ENCODE measurements around the gene CHAT. TPM values are rescaled to one million over a fixed set of nuclear protein-coding genes. Genes with fewer than 3 reads are reported as not detected.

The CHAT gene
- total RNA-seq (2022; extraction: Qiagen RNA extraction; ENCODE audit: low read depth) = not detected in 5 replicates

DNA sequence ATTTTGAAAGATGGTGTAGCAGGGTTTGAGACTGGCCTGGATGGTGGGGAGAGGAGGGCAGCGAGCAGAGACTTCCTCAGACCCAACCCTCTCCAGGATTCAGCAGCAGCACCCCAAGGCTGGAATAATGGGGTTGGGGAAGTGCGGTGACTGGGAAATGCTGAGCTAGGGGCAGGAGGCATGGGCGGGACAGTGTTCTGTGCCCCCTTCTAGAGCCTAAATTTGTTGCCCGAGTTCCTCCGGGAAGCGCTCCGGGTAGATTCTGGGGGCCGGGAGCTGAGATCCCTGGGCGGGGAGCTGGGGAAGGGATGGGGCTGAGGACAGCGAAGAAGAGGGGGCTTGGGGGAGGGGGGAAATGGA, at the start of gene CHAT:
CHAT (plus strand) TSS at position 156 of the 360 bp plus-strand sequence; CDS start at position 309, 153 bp downstream.

DNA sequence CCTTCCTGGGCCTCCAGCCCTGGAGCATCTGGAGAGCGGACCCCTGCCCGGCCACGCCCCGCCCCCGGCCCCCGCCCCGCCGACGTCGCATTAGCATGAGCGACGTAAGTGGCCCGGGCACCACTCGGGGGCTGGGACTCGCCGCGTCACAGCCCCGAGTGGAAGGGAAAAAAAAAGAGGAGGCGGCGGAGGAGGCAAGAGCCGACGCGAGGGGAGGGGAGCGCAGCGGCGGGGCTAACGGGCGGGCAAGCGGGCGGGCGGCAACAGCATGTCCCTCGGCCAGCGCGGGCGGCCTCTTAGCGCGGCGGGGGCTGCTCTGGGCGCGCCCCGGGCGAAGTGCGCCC, 3.8 kb upstream of the CHAT start, which contains the start of gene SLC18A3:
SLC18A3 (plus strand) TSS at position 197 of the 344 bp plus-strand sequence. CDS start 431 bp downstream, outside the sequence.

DNA sequence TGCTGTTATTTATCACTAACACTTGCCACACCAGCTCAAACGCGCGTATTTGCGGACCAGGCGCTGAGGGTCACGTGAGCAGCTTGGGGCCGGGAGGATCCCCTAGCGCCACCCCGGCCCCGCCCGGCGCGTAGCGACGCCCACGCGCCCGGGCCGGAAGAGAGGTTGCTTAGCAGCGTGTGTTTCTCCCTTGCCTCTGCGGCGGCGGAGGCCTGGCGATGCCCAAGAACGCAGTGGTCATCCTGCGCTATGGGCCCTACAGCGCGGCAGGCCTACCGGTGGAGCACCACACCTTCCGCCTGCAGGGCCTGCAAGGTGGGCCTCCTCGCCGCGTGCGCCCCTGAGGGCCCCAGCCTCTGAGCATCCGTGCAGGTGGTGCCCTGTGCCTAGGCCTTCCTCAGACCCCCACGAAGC, 65.7 kb downstream of the CHAT start, which contains the start of gene C10orf53:
C10orf53 (plus strand) TSS at position 172 of the 414 bp plus-strand sequence; CDS start at position 219, 47 bp downstream.

Other genes starting within 250 kb of the CHAT start
- gene DRGX, start 217.9 kb upstream of the CHAT start, total RNA-seq (2022; extraction: Qiagen RNA extraction; ENCODE audit: low read depth) = not detected in 5 replicates
- 5.8 to 7.1 TPM (median 6.5 TPM) in 5 replicates for gene ERCC6, start 74.9 kb upstream of the CHAT start, total RNA-seq (2022; extraction: Qiagen RNA extraction; ENCODE audit: low read depth)
- not detected in 5 replicates for gene SLC18A3, start 3.7 kb upstream of the CHAT start, total RNA-seq (2022; extraction: Qiagen RNA extraction; ENCODE audit: low read depth)
- not detected in 5 replicates for gene C10orf53, start 65.6 kb downstream of the CHAT start, total RNA-seq (2022; extraction: Qiagen RNA extraction; ENCODE audit: low read depth)
- gene OGDHL, start 148.3 kb downstream of the CHAT start, total RNA-seq (2022; extraction: Qiagen RNA extraction; ENCODE audit: low read depth) = 0.14 to 0.36 TPM (median 0.18 TPM) in 5 replicates

Measured in A549 treated with ZK216348 at 1 μM for 4 hours (cell line).